GM21360 (cell line): ENCODE measurements around the gene DNAJC4.

Experiments
- ATAC-seq: cut with Tn5 transposase; IDR thresholded peaks from one replicate; pipeline ENCODE4 v1.9.1; 2021; ENCODE audit warnings: mild to moderate bottlenecking, moderate library complexity; ENCODE audit not compliant: unreplicated experiment

DNAJC4 gene

GRCh38 chr11:64255135-64256128 is 25.1 kb downstream of the DNAJC4 start:
- ATAC-seq, result no peak

- no peak for ATAC-seq
Measured at GRCh38 chr11:64256300-64256699, 26.0 kb downstream of the DNAJC4 start.

- ATAC-seq, result no peak
Measured at GRCh38 chr11:64258356-64258755, 28.0 kb downstream of the DNAJC4 start.

GRCh38 chr11:64258946-64259532 is 28.7 kb downstream of the DNAJC4 start:
- ATAC-seq, result no peak

- no peak for ATAC-seq
Measured at GRCh38 chr11:64259533-64260067, 29.3 kb downstream of the DNAJC4 start.

- no peak for ATAC-seq
Measured at GRCh38 chr11:64260147-64260708, 29.9 kb downstream of the DNAJC4 start.

- no peak for ATAC-seq
Measured at GRCh38 chr11:64261556-64262080, 31.3 kb downstream of the DNAJC4 start.

GRCh38 chr11:64262271-64263002 is 32.1 kb downstream of the DNAJC4 start:
- no peak for ATAC-seq

GRCh38 chr11:64263021-64263946 is 32.9 kb downstream of the DNAJC4 start:
- ATAC-seq, result no peak

GRCh38 chr11:64263947-64264317 is 33.6 kb downstream of the DNAJC4 start:
- ATAC-seq, result no peak

- no peak for ATAC-seq
Measured at GRCh38 chr11:64264371-64264852, 34.1 kb downstream of the DNAJC4 start.

- no peak for ATAC-seq
Measured at GRCh38 chr11:64265176-64266160, 35.1 kb downstream of the DNAJC4 start.

GRCh38 chr11:64266339-64266738 is 36.0 kb downstream of the DNAJC4 start:
- no peak for ATAC-seq

- no peak for ATAC-seq
Measured at GRCh38 chr11:64267207-64267945, 37.0 kb downstream of the DNAJC4 start.

GRCh38 chr11:64268025-64268892 is 37.9 kb downstream of the DNAJC4 start:
- ATAC-seq, result no peak

GRCh38 chr11:64268893-64269539 is 38.7 kb downstream of the DNAJC4 start:
- ATAC-seq, result peak; percentile 8
